WERI-Rb-1 (cell line): ENCODE data around the gene GRID1.

Experiments
- DNase-seq: peaks from one replicate; pipeline ENCODE4 v3.0.0-alpha.2; 2020
- H3K27ac ChIP-seq: fragments of 250-450 bp; sonication (Bioruptor Pico); 2 replicates; pipeline ENCODE4 v1.5.1; 2020; ENCODE audit warnings: mild to moderate bottlenecking, moderate library complexity
- H3K27me3 ChIP-seq: fragments of 250-450 bp; sonication (Bioruptor Pico); 2 replicates; pipeline ENCODE4 v1.5.1; 2021; ENCODE audit warnings: mild to moderate bottlenecking, low read depth, moderate library complexity; ENCODE audit not compliant: insufficient read depth, severe bottlenecking
- H3K36me3 ChIP-seq: fragments of 250-450 bp; sonication (Bioruptor Pico); 2 replicates; pipeline ENCODE4 v1.5.1; 2020; ENCODE audit warnings: mild to moderate bottlenecking, moderate library complexity
- H3K4me3 ChIP-seq: 2 replicates; pipeline ENCODE4 v1.5.1; 2011; ENCODE audit warnings: low read depth, mild to moderate bottlenecking, control low read depth, low read length
- H3K9me3 ChIP-seq: fragments of 250-450 bp; sonication (Bioruptor Pico); 2 replicates; pipeline ENCODE4 v1.5.1; 2021; ENCODE audit warnings: mild to moderate bottlenecking, moderate library complexity; ENCODE audit not compliant: severe bottlenecking
- CTCF ChIP-seq: IDR thresholded peaks from 2 replicates; pipeline ENCODE4 v1.5.1; 2011; ENCODE audit warnings: low read depth, mild to moderate bottlenecking, control low read depth, inconsistent platforms, low read length

Gene GRID1

GRCh38 chr10:86247073-86247472, 119.5 kb downstream of the GRID1 start:
- H3K27ac ChIP-seq: no peak overlapping the region
- H3K4me3 ChIP-seq: no peak overlapping the region
- no peak for DNase-seq
- no peaks in the 10 kb centered on the region for H3K36me3 ChIP-seq
- no peaks in the 10 kb centered on the region for H3K27me3 ChIP-seq
- peaks cover 9% of the 10 kb centered on the region for H3K9me3 ChIP-seq
- no peak for TF ChIP-seq CTCF

DNA sequence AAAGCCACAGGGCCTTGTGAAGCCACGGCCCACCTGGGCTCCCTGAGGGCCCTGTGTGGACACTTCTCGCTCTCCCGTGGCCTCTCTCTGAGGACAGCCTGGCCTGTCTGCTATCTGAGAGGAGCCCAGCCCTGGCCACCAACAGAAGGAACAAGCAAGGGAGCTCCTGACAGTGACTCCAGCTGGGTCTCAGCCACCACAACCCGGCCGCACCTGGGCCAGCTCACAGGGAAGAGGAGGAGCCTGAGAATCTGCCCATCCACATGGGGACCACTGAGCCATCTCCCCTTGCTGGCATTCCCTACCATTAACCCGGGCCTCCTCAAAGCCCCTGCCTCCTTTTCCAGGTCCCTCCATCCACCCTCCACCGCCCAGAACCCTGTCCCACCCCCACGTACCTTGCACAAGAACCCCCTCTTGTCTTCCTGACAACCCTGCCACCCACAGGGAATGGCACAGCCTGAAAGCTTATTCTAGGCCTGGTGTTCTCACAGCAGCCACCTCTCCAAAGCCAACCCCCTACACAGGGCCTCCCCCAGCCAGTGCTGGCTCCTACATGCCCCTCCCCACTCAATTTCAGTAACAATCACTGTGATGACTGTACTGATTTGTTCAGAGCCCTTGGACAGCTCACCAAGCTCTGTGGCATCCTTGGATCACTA, 120.2 kb downstream of the GRID1 start:
- H3K36me3 ChIP-seq: no peaks in the 10 kb centered on the region
- no peak for DNase-seq
- no peak overlapping the region for H3K27ac ChIP-seq
- no peak for TF ChIP-seq CTCF
- no peak overlapping the region for H3K4me3 ChIP-seq
- H3K9me3 ChIP-seq: peaks cover 9% of the 10 kb centered on the region
- H3K27me3 ChIP-seq: no peaks in the 10 kb centered on the region

GRCh38 chr10:86245015-86245394, 121.6 kb downstream of the GRID1 start:
- Histone ChIP-seq H3K36me3 (no peaks in the 10 kb centered on the region), H3K27ac (no peak overlapping the region), H3K4me3 (no peak overlapping the region), H3K27me3 (no peaks in the 10 kb centered on the region), H3K9me3 (peaks cover 4% of the 10 kb centered on the region)
- TF ChIP-seq CTCF: no peak
- DNase-seq: no peak

- no peak overlapping the region for H3K4me3 ChIP-seq
- no peaks in the 10 kb centered on the region for H3K36me3 ChIP-seq
- no peaks in the 10 kb centered on the region for H3K9me3 ChIP-seq
- peak; percentile 94 for DNase-seq
- TF ChIP-seq CTCF: no peak
- peak overlapping the region; percentile 73 for H3K27ac ChIP-seq
- no peaks in the 10 kb centered on the region for H3K27me3 ChIP-seq
These were observed 122.1 kb downstream of the GRID1 start for GRCh38 chr10:86244297-86245014.

DNA sequence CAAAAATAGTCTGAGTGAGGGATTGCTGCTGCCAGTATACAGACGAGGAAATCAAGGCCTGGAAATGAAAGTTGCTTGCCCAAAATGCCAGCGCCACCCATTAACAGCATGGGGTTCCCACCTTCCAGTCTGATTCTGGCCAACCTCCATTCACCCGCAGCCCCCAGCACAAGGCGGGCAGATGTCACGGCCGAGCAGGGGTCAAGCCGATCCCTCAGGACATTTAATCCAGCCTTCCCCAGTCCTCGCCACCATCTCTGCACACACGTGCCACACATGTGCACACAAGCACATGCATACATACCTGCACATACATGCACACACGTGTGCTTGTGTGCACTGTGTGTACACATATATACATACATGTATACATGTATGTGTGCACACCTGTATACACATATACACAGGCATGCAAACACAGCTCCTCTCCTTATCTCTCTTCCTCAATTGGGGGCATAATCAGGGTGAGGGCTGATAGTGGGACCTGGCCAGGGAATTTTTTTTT, 122.9 kb downstream of the GRID1 start:
- no peak for TF ChIP-seq CTCF
- Histone ChIP-seq H3K9me3 (peaks cover 4% of the 10 kb centered on the region), H3K27me3 (no peaks in the 10 kb centered on the region), H3K36me3 (no peaks in the 10 kb centered on the region), H3K4me3 (no peak overlapping the region), H3K27ac (peak overlapping the region; percentile 73)
- DNase-seq: peak; percentile 40
